Fibroblast of skin of back (primary cell): ENCODE results near the gene KCNAB1.
A peak's percentile ranks its signal among the peaks of the same experiment; 100 is the strongest.

Source experiments
- DNase-seq: peaks from one replicate; pipeline ENCODE4 v3.0.0-alpha.2; 2013

Gene KCNAB1

GRCh38 chr3:156413293-156413892, 293.0 kb downstream of the KCNAB1 start:
- DNase-seq: no peak

- DNase-seq: no peak
These were observed 296.6 kb downstream of the KCNAB1 start for GRCh38 chr3:156416846-156417558.

GRCh38 chr3:156417559-156418132, 297.3 kb downstream of the KCNAB1 start:
- no peak for DNase-seq

GRCh38 chr3:156418428-156418827, 298.1 kb downstream of the KCNAB1 start:
- no peak for DNase-seq

- DNase-seq: no peak
These were observed 301.2 kb downstream of the KCNAB1 start for GRCh38 chr3:156421534-156421933.

GRCh38 chr3:156424758-156425157, 304.4 kb downstream of the KCNAB1 start:
- no peak for DNase-seq

- no peak for DNase-seq
These were observed 305.3 kb downstream of the KCNAB1 start for GRCh38 chr3:156425651-156426050.

- no peak for DNase-seq
These were observed 308.7 kb downstream of the KCNAB1 start for GRCh38 chr3:156429125-156429524.

GRCh38 chr3:156431334-156432124, 311.2 kb downstream of the KCNAB1 start:
- no peak for DNase-seq

- DNase-seq: no peak
These were observed 312.2 kb downstream of the KCNAB1 start for GRCh38 chr3:156432563-156432962.

GRCh38 chr3:156433138-156433537, 312.8 kb downstream of the KCNAB1 start:
- DNase-seq: peak; percentile 5

- peak; percentile 8 for DNase-seq
These were observed 313.5 kb downstream of the KCNAB1 start for GRCh38 chr3:156433910-156434309.

- DNase-seq: no peak
These were observed 314.5 kb downstream of the KCNAB1 start for GRCh38 chr3:156434921-156435320.

GRCh38 chr3:156443079-156443478, 322.7 kb downstream of the KCNAB1 start:
- DNase-seq: no peak

- no peak for DNase-seq
These were observed 325.0 kb downstream of the KCNAB1 start for GRCh38 chr3:156445117-156446090.

- peak; percentile 39 for DNase-seq
These were observed 327.9 kb downstream of the KCNAB1 start for GRCh38 chr3:156448300-156448699.

- peak; percentile 21 for DNase-seq
These were observed 329.6 kb downstream of the KCNAB1 start for GRCh38 chr3:156449710-156450574.

GRCh38 chr3:156455839-156456238, 335.5 kb downstream of the KCNAB1 start:
- no peak for DNase-seq

- peak; percentile 46 for DNase-seq
These were observed 336.4 kb downstream of the KCNAB1 start for GRCh38 chr3:156456771-156457224.

GRCh38 chr3:156459434-156459833, 339.1 kb downstream of the KCNAB1 start:
- no peak for DNase-seq

- no peak for DNase-seq
These were observed 339.8 kb downstream of the KCNAB1 start for GRCh38 chr3:156460206-156460611.
